ENCODE results near the gene CWC27. TPM values are rescaled to one million over a fixed set of nuclear protein-coding genes. Genes with fewer than 3 reads are reported as not detected.

Gene CWC27
- polyA plus RNA-seq, 1 experiment = 39.5 TPM

DNA sequence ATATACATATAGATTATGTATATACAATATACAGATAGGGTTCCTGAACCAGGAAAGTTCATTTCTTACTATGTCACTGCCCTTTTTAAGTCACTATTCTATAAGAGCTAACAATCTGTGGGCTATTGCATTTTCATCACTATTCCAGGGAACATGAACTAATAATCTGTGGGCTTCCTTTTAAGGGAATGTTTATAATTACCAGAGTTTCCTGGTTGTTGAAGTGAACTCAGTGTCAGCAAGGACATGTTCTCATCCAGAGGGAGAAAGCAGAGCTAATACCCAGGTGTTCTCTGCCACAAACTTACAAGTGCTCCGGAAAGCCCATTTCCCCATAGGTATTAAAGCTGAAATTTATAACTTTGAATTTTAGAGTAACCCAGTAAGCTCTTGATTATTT is 69.6 kb downstream of the CWC27 start:
- H3K27me3 ChIP-seq (ENCODE audit: control insufficient read depth, insufficient read depth, low read length) = no peaks in the 10 kb centered on the region
- H3K9me3 ChIP-seq (ENCODE audit: control insufficient read depth, insufficient read depth, low read length) = no peaks in the 10 kb centered on the region
- TF ChIP-seq CTCF (IDR thresholded peaks at IDR 0.05; ENCODE audit: low read depth, low read length) = no peak
- peak; percentile 32 for DNase-seq (ENCODE audit: low read depth, low spot score)
- H3K27ac ChIP-seq (ENCODE audit: low read depth, low read length) = no peak overlapping the region
- CTCF ChIA-PET = interaction anchor here (1.2 kb wide), 1 partner anchor 28 kb away, joined by 4 read pairs; no protein-coding TSS in a partner anchor
- H3K4me3 ChIP-seq (ENCODE audit: low read depth, low read length) = no peak overlapping the region
- POLR2A ChIA-PET = interaction anchor here (0.6 kb wide), 1 partner anchor 642 kb away, joined by 3 read pairs; no protein-coding TSS in a partner anchor

DNA sequence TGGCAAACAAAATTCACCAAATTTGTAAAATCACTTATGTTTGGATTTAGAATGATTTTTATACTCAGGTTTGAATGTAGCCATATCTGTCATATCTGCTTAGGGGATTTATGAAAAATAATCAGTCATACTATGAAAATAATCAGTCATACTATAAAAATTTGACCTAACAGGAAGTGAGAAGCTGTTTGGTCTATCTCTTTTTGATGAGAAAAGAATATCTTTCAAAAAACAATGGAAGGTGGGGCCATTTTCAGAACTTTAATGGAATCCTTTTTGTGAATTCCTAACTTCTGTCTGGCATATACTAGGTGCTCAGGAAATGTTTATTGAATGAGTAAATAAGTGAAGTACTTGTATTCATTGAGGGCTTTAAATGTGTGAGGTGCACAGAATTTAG is 70.1 kb downstream of the CWC27 start:
- Histone ChIP-seq H3K9me3 (ENCODE audit: control insufficient read depth, insufficient read depth, low read length) (no peaks in the 10 kb centered on the region), H3K27ac (ENCODE audit: low read depth, low read length) (no peak overlapping the region), H3K4me3 (ENCODE audit: low read depth, low read length) (no peak overlapping the region), H3K27me3 (ENCODE audit: control insufficient read depth, insufficient read depth, low read length) (no peaks in the 10 kb centered on the region)
- TF ChIP-seq CTCF (IDR thresholded peaks at IDR 0.05; ENCODE audit: low read depth, low read length) = no peak
- POLR2A ChIA-PET = no interaction called here
- no peak for DNase-seq (ENCODE audit: low read depth, low spot score)
- CTCF ChIA-PET = interaction anchor here (1.2 kb wide), 1 partner anchor 28 kb away, joined by 4 read pairs; no protein-coding TSS in a partner anchor

- Histone ChIP-seq H3K9me3 (ENCODE audit: control insufficient read depth, insufficient read depth, low read length) (peaks cover 7% of the 10 kb centered on the region; the same call in 1 of the 2 replicates), H3K27ac (ENCODE audit: low read depth, low read length) (no peak overlapping the region), H3K4me3 (ENCODE audit: low read depth, low read length) (no peak overlapping the region), H3K27me3 (ENCODE audit: control insufficient read depth, insufficient read depth, low read length) (no peaks in the 10 kb centered on the region)
- DNase-seq (ENCODE audit: low read depth, low spot score) = no peak
- POLR2A ChIA-PET = no interaction called here
- TF ChIP-seq CTCF (IDR thresholded peaks at IDR 0.05; ENCODE audit: low read depth, low read length) = no peak
- CTCF ChIA-PET = interaction anchor here (0.7 kb wide), 1 partner anchor 487 kb away, joined by 4 read pairs; no protein-coding TSS in a partner anchor
Measured at GRCh38 chr5:64839936-64840335, 71.2 kb downstream of the CWC27 start.

DNA sequence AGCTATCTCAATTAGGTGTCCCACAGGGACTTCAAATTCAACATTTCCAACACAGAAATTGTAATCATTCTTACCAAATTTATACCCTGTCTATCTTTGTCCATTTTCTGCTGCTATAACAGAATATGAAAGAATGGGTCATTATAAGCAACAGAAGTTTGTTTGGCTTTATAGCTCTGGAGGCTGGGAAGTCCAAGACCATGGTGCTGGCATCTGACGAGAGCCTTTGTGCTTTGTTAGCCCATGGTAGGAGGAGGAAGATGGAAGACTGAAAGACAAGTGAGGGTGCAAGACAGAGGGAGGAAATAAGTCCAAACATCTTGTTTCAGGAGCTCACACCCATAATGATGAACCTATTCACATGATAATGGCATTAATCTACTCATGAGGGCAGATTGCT is 72.2 kb downstream of the CWC27 start:
- no peak for TF ChIP-seq CTCF (IDR thresholded peaks at IDR 0.05; ENCODE audit: low read depth, low read length)
- ChIA-PET POLR2A (no interaction called here), CTCF (interaction anchor here (0.7 kb wide), 1 partner anchor 486 kb away, joined by 4 read pairs; no protein-coding TSS in a partner anchor)
- H3K27ac ChIP-seq (ENCODE audit: low read depth, low read length) = no peak overlapping the region
- peaks cover 9% of the 10 kb centered on the region; the same call in 1 of the 2 replicates for H3K9me3 ChIP-seq (ENCODE audit: control insufficient read depth, insufficient read depth, low read length)
- no peaks in the 10 kb centered on the region for H3K27me3 ChIP-seq (ENCODE audit: control insufficient read depth, insufficient read depth, low read length)
- no peak overlapping the region for H3K4me3 ChIP-seq (ENCODE audit: low read depth, low read length)
- DNase-seq (ENCODE audit: low read depth, low spot score) = no peak

GRCh38 chr5:64853777-64854176 is 85.0 kb downstream of the CWC27 start:
- ChIA-PET POLR2A (no interaction called here), CTCF (interaction anchor here (0.7 kb wide), 1 partner anchor 629 kb away, joined by 3 read pairs; no protein-coding TSS in a partner anchor)
- TF ChIP-seq CTCF (IDR thresholded peaks at IDR 0.05; ENCODE audit: low read depth, low read length) = no peak
- no peak overlapping the region for H3K4me3 ChIP-seq (ENCODE audit: low read depth, low read length)
- DNase-seq (ENCODE audit: low read depth, low spot score) = no peak
- H3K27me3 ChIP-seq (ENCODE audit: control insufficient read depth, insufficient read depth, low read length) = no peaks in the 10 kb centered on the region
- no peaks in the 10 kb centered on the region; the same call in 1 of the 2 replicates for H3K9me3 ChIP-seq (ENCODE audit: control insufficient read depth, insufficient read depth, low read length)
- H3K27ac ChIP-seq (ENCODE audit: low read depth, low read length) = no peak overlapping the region

Data from AG04450 (cell line).